Vagina (tissue), 2 donors: Measurements from ENCODE around the gene VN1R4. TPM values are rescaled to one million over a fixed set of nuclear protein-coding genes. Genes with fewer than 3 reads are reported as not detected.
"Not testable (repeated sequence)": the region's sequence is repeated elsewhere in the genome, so short reads cannot be mapped to it uniquely, and the experiment has no call there.

Experiments
- DNase-seq, 2 donors: peaks; one replicate each; pipeline ENCODE4 v3.0.0-alpha.2; 2017; ENCODE audit errors: extremely low spot score in 2 of 2
- H3K27ac ChIP-seq: fragments of 200-600 bp; sonication (generic); one replicate; pipeline ENCODE4 v1.5.1; 2019
- H3K27me3 ChIP-seq: fragments of 200-600 bp; sonication (generic); one replicate; pipeline ENCODE4 v1.5.1; 2019
- H3K36me3 ChIP-seq, 2 donors: fragments of 200-600 bp; sonication (generic); one replicate each; pipeline ENCODE4 v1.5.1; 2017 to 2019
- H3K4me1 ChIP-seq: fragments of 200-600 bp; sonication (generic); one replicate; pipeline ENCODE4 v1.5.1; 2019
- H3K4me3 ChIP-seq, 2 donors: fragments of 200-600 bp; sonication (generic); 1 replicate in 1 of 2; 2 replicates in 1 of 2; pipeline ENCODE4 v1.5.1; 2016 to 2019
- H3K9me3 ChIP-seq: fragments of 200-600 bp; sonication (generic); one replicate; pipeline ENCODE4 v1.5.1; 2019
- POLR2A ChIP-seq, 2 donors: fragments of 450-650 bp; IDR thresholded peaks; one replicate each; pipeline ENCODE4 v1.6.1; 2017; ENCODE audit warnings: antibody characterized with exemption in 2 of 2, mild to moderate bottlenecking in 2 of 2, moderate library complexity in 2 of 2
- POLR2AphosphoS5 ChIP-seq, 2 donors: sonication (generic); formaldehyde crosslinking; IDR thresholded peaks; one replicate each; pipeline ENCODE4 v1.9.0; 2017; ENCODE audit warnings: antibody characterized with exemption in 2 of 2, mild to moderate bottlenecking in 2 of 2, low read depth in 1 of 2; ENCODE audit not compliant: insufficient read depth in 1 of 2
- intact Hi-C: fragments of 100-400 bp; cut with DNase I; formaldehyde crosslinking; loops from one replicate; pipeline ENCODE4 v1.15.1; 2023
- total RNA-seq: library from RNA; depleted of rRNA; stranded (reverse); fragments of >200 nt; gene quantifications from one replicate; pipeline ENCODE4 v1.2.3, GENCODE V29; 2016
- TF ChIP-seq, protein P1 (sequence below), 3 experiments: fragments of 450-650 bp in 2 of 3; fragments of 200-600 bp in 1 of 3; sonication (generic) in 1 of 3; IDR thresholded peaks; one replicate each; pipeline ENCODE4 v1.5.1; 2017 to 2019; ENCODE audit warnings: antibody characterized with exemption in 3 of 3, mild to moderate bottlenecking in 2 of 3, moderate library complexity in 2 of 3

The VN1R4 gene
- total RNA-seq, 1 donor from 2014 or later = not detected

DNA sequence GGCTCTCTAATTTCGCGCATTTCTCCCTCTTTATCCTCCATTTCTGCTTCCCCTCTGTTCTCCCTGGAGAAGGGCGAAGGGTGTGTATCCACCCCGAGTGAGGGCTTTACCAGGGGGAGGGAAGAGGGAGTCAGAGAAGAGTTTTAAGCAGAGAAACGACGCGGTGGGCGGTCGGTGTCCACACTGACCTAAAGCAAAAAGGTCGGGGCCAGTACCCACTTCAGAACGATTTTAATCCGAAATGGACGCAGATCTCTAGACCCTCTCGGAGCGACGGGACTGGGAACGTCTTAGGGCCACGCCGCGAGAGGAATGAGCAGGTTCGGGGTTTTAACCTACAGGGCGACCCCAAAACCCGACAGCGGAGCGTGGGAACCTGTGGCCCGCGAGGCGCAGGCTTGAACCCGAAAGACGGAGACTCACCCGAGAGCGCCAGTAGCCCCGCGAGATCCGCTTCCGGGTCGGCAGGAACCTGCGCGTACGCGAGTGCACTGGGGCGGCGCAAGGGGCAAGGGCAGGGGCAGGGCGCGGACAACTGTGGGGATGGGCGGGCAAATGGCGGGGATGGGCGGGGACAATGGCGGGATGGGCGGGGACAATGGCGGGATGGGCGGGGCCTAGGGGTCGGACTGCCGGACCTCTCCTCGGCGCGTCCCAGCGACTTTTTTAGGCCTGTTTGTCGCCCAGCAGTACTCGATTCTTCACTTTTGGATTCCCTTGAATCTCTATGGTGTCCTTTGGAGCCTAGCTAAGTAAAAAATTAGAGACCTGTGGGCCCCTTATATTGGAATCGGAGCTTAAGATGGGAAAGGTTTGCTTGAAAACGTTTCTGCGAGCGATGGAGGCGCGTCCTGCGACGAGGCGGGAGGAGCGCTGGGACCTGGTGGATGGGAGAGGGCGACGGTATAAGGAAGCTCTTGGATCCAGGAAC is 12.8 kb downstream of the VN1R4 start, which contains the start of gene ZNF677:
Gene ZNF677, minus strand, starts transcription at position 463 of the 931 bp plus-strand sequence. CDS start 3,323 bp downstream, outside the sequence.
- intact Hi-C loops = no loop called here
- H3K9me3 ChIP-seq = no peaks in the 10 kb centered on the region
- H3K27me3 ChIP-seq = no peaks in the 10 kb centered on the region
- peaks cover 9% of the 10 kb centered on the region for H3K4me1 ChIP-seq
- peak within 1 kb of the TSS; percentile 67 for H3K27ac ChIP-seq
- TF ChIP-seq POLR2AphosphoS5 (IDR thresholded peaks at IDR 0.05; ENCODE audit: insufficient read depth in 1 of 2, low read depth in 1 of 2) (peak; percentile 22 to 66), POLR2A (IDR thresholded peaks at IDR 0.05) (no peak)
- TF ChIP-seq, protein P1, sequence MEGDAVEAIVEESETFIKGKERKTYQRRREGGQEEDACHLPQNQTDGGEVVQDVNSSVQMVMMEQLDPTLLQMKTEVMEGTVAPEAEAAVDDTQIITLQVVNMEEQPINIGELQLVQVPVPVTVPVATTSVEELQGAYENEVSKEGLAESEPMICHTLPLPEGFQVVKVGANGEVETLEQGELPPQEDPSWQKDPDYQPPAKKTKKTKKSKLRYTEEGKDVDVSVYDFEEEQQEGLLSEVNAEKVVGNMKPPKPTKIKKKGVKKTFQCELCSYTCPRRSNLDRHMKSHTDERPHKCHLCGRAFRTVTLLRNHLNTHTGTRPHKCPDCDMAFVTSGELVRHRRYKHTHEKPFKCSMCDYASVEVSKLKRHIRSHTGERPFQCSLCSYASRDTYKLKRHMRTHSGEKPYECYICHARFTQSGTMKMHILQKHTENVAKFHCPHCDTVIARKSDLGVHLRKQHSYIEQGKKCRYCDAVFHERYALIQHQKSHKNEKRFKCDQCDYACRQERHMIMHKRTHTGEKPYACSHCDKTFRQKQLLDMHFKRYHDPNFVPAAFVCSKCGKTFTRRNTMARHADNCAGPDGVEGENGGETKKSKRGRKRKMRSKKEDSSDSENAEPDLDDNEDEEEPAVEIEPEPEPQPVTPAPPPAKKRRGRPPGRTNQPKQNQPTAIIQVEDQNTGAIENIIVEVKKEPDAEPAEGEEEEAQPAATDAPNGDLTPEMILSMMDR (IDR thresholded peaks at IDR 0.05) = no peak
- peak in 1 of 2 donors; percentile 87 for DNase-seq
- peaks cover 0 to 34% of the 10 kb centered on the region in 2 donors for H3K36me3 ChIP-seq
- H3K4me3 ChIP-seq = peak within 1 kb of the TSS; percentile 56 to 79

- H3K4me3 ChIP-seq = no peak overlapping the region
- no peaks in the 10 kb centered on the region for H3K27me3 ChIP-seq
- H3K27ac ChIP-seq = no peak overlapping the region
- intact Hi-C loops = no loop called here
- TF ChIP-seq POLR2AphosphoS5 (IDR thresholded peaks at IDR 0.05; ENCODE audit: insufficient read depth in 1 of 2, low read depth in 1 of 2) (no peak), POLR2A (IDR thresholded peaks at IDR 0.05) (no peak)
- TF ChIP-seq, protein P1 (IDR thresholded peaks at IDR 0.05) = no peak
- H3K36me3 ChIP-seq = peaks cover 4 to 94% of the 10 kb centered on the region in 2 donors
- no peaks in the 10 kb centered on the region for H3K4me1 ChIP-seq
- no peak for DNase-seq
- peaks cover 54% of the 10 kb centered on the region for H3K9me3 ChIP-seq
These were observed 21.0 kb downstream of the VN1R4 start for GRCh38 chr19:53246498-53246897.

- DNase-seq = no peak
- Histone ChIP-seq H3K4me1 (no peaks in the 10 kb centered on the region), H3K36me3 (peaks cover 0 to 66% of the 10 kb centered on the region in 2 donors), H3K9me3 (peaks cover 92% of the 10 kb centered on the region), H3K4me3 (no peak overlapping the region), H3K27ac (no peak overlapping the region), H3K27me3 (no peaks in the 10 kb centered on the region)
- intact Hi-C loops = no loop called here
- TF ChIP-seq POLR2AphosphoS5 (IDR thresholded peaks at IDR 0.05; ENCODE audit: insufficient read depth in 1 of 2, low read depth in 1 of 2) = no peak
- TF ChIP-seq, protein P1 (IDR thresholded peaks at IDR 0.05) = no peak
- no peak for TF ChIP-seq POLR2A (IDR thresholded peaks at IDR 0.05)
These were observed 30.3 kb downstream of the VN1R4 start for GRCh38 chr19:53237114-53237777.

DNA sequence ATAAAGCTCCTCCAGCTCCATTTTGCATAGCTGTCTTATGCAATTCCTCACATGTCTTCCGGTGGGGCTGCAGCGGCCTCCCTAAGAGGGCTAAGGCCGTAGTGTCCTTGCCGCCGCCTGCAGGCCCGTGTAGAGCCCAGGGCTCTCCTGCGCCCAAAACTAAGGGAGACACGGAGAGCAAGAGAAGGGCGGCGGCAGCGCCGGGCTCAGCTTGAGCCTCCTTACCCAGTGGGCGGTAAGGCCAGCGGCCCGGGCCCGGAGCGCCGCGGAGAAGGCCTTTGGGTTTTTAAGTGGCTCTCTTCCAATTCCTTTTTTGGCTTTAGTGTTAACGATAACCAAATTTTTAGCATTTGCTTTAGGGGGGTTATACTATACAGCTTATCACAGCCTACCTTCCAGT is 42.9 kb downstream of the VN1R4 start:
- H3K27me3 ChIP-seq = no peaks in the 10 kb centered on the region
- no peak for DNase-seq
- H3K9me3 ChIP-seq = peaks cover 45% of the 10 kb centered on the region
- H3K36me3 ChIP-seq = peaks cover 0 to 6% of the 10 kb centered on the region in 2 donors
- no peaks in the 10 kb centered on the region for H3K4me1 ChIP-seq
- H3K4me3 ChIP-seq = no peak overlapping the region
- no peak overlapping the region for H3K27ac ChIP-seq
- no peak for TF ChIP-seq POLR2AphosphoS5 (IDR thresholded peaks at IDR 0.05; ENCODE audit: insufficient read depth in 1 of 2, low read depth in 1 of 2)
- TF ChIP-seq POLR2A (IDR thresholded peaks at IDR 0.05) = no peak
- TF ChIP-seq, protein P1 (IDR thresholded peaks at IDR 0.05) = no peak
- intact Hi-C loops = no loop called here

DNA sequence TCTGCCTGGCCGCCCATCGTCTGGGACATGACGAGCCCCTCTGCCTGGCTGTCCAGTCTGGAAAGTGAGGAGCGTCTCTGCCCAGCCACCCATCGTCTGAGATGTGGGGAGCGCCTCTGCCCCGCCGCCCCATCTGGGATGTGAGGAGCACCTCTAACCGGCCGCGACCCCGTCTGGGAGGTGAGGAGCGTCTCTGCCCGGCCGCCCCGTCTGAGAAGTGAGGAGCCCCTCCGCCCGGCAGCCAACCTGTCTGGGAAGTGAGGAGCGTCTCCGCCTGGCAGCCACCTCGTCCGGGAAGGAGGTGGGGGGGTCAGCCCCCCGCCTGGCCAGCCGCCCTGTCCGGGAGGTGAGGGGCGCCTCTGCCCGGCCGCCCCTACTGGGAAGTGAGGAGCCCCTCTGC is 44.8 kb downstream of the VN1R4 start:
- intact Hi-C loops, DNase-seq, H3K27me3 ChIP-seq, H3K36me3 ChIP-seq, H3K27ac ChIP-seq, H3K4me3 ChIP-seq, H3K4me1 ChIP-seq: not testable (repeated sequence)
- H3K9me3 ChIP-seq = peaks cover 47% of the 10 kb centered on the region

Other genes starting within 250 kb of the VN1R4 start
- gene ERVV-2, start 223.0 kb downstream of the VN1R4 start, total RNA-seq = not detected
- 41.7 TPM for gene ZNF160, start 164.3 kb downstream of the VN1R4 start, total RNA-seq
- gene ZNF415, start 134.8 kb downstream of the VN1R4 start, total RNA-seq = 6.6 TPM
- gene ZNF347, start 108.7 kb downstream of the VN1R4 start, total RNA-seq = 11.8 TPM
- gene ZNF665, start 74.4 kb downstream of the VN1R4 start, total RNA-seq = 1.5 TPM
- gene ZNF677, start 12.8 kb downstream of the VN1R4 start, total RNA-seq = 5.9 TPM
- not detected for gene VN1R2, start 9.4 kb downstream of the VN1R4 start, total RNA-seq
- gene ZNF845, start 66.0 kb upstream of the VN1R4 start, total RNA-seq = 5.2 TPM
- 6.4 TPM for gene ZNF525, start 98.0 kb upstream of the VN1R4 start, total RNA-seq
- 10.6 TPM for gene ZNF765, start 127.4 kb upstream of the VN1R4 start, total RNA-seq
- 12.3 TPM for gene ZNF761, start 164.3 kb upstream of the VN1R4 start, total RNA-seq
- 4.2 TPM for gene ZNF813, start 200.0 kb upstream of the VN1R4 start, total RNA-seq